ENCODE data around the gene KIAA2012.

GRCh38 chr2:202033317-202034248, 39.5 kb upstream of the KIAA2012 start, which contains the start of gene FZD7:
- TF ChIP-seq CTCF (tag by site-specific recombination; IDR thresholded peaks at IDR 0.05) (peak; percentile 69; the same call in 1 of the 2 replicates), BCL11A (tag by site-specific recombination; IDR thresholded peaks at IDR 0.05; ENCODE audit: low read depth) (no peak), ZXDB (tag by site-specific recombination; IDR thresholded peaks at IDR 0.05) (peak; percentile 28; the same call in 1 of the 2 replicates), SP2 (tag by site-specific recombination; IDR thresholded peaks at IDR 0.05) (peak; percentile 70), ZNF133 (tag by site-specific recombination; IDR thresholded peaks at IDR 0.05) (no peak), ZNF37A (tag by site-specific recombination; IDR thresholded peaks at IDR 0.05) (no peak), GFI1B (tag by site-specific recombination; IDR thresholded peaks at IDR 0.05) (no peak), PRDM6 (tag by site-specific recombination; IDR thresholded peaks at IDR 0.05) (no peak), ZNF146 (tag by site-specific recombination; IDR thresholded peaks at IDR 0.05) (no peak)
